CD4-positive, alpha-beta T cell treated with Interleukin-12 subunit alpha and Interleukin-12 subunit beta, for 1 hour (primary cell): ENCODE data around the gene HLA-A.

Experiments used
- DNase-seq: peaks from one replicate; pipeline ENCODE4 v3.0.0-alpha.2; 2020

Gene HLA-A

DNA sequence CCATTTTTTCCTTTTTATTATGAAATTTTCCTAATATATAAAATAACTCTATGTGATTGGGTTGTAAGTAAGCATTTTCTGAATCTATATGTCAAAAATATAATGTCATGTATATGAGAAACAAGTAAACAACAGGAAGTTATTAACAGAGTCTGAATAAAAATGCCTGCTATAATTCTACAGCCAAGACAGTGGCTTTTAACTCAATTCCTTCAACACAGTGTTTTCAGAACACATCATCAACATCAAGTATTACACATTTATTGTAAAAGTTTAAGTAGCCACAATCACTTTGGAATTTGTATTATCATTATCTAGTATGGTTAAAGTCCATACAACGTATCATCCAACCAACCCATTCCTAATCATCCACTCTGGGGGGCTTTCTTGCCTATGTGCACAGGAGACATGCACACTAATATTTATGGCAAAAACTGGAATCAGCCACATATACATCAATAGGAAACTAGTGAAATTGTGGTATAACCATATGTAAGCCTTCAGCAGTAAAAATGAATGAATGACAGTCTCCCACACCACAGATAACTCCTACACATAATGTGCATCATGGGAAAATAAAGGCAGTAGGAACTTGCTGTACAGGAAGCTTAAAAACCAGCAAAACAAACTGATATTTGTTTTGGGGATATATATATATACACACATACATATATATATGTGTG, 6.9 kb upstream of the HLA-A start:
- DNase-seq, result no peak

DNA sequence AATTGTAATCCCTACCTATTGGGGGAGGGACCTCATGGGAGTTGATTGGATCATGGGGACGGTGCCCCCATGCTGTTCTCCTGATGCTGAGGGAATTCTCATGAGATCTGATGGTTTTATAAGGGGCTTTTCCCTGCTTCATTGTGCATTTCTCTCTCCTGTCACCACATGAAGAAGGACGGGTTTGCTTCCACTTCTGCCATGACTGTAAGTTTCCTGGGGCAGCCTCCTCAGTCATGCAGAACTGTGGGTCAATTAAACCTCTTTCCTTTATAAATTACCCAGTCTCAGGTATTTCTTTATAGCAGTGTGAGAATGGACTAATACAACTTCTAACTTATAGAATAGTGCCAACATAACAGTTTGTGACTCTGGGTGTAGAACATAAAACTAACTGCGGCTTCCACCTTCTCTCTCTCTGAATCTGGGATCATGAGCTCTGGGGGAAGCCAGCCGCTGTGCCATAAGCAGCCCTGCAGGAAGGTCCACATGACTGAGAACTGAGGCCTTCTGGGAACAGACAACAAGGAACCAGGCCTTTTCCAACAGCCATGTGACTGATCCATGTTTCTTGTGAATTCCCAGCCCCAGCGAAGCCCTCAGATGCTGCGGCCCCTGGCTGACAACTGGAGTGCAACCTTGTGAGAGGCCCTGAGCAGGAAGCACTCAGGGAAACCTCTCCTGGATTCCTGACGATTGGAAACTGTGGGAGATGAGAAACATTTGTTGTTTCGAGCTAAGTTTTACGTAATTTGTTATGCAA, 3.4 kb upstream of the HLA-A start:
- DNase-seq, result no peak

DNA sequence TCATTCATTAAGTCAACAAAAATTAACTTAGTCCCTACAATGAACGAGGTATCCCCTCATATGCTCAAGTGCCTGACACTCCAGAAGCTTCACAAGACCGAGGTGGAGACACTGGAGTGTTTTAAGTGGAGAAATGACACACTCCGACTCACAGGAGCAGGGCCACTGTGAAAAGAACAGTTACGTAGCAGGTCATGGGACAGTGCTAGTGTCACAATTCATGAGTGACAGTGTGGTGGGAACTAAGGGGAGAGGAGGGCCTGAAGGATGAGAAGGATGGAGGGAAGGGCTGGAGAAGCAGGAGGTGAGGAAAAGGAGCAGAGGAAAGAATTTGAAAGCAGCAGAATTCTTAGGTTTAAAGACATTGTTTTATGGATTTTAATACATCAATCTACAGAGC, 1.3 kb upstream of the HLA-A start:
- DNase-seq, result no peak

DNA sequence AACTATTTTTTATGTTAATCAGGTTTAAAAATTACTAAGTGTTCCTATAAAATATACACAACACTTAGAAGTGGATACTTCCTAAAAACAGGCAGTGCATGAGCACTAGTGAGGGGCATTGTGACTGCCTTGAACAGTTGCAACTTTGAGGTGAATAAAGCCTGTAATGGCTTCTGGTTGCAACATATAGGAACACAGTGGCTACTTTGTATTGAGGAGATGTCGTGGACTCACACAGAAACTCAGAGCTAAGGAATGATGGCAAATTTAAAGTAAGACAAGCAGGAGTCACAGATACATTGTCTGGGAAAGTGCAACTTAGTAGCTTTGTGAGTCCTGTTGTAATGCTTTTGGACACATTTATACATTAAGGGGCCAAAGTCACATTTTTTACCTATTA, 861 bp upstream of the HLA-A start:
- no peak for DNase-seq

DNA sequence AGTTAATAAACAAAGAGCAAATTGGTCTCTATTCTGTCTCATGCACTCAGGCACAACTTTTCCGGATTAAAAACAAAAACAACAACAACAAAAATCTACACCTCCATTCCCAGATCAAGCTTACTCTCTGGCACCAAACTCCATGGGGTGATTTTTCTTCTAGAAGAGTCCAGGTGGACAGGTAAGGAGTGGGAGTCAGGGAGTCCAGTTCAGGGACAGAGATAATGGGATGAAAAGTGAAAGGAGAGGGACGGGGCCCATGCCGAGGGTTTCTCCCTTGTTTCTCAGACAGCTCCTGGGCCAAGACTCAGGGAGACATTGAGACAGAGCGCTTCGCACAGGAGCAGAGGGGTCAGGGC, 437 bp upstream of the HLA-A start:
- peak; percentile 23 for DNase-seq

DNA sequence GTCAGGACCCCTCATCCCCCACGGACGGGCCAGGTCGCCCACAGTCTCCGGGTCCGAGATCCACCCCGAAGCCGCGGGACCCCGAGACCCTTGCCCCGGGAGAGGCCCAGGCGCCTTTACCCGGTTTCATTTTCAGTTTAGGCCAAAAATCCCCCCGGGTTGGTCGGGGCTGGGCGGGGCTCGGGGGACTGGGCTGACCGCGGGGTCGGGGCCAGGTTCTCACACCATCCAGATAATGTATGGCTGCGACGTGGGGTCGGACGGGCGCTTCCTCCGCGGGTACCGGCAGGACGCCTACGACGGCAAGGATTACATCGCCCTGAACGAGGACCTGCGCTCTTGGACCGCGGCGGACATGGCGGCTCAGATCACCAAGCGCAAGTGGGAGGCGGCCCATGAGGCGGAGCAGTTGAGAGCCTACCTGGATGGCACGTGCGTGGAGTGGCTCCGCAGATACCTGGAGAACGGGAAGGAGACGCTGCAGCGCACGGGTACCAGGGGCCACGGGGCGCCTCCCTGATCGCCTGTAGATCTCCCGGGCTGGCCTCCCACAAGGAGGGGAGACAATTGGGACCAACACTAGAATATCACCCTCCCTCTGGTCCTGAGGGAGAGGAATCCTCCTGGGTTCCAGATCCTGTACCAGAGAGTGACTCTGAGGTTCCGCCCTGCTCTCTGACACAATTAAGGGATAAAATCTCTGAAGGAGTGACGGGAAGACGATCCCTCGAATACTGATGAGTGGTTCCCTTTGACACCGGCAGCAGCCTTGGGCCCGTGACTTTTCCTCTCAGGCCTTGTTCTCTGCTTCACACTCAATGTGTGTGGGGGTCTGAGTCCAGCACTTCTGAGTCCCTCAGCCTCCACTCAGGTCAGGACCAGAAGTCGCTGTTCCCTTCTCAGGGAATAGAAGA, 978 bp downstream of the HLA-A start:
- DNase-seq, result peak; percentile 51

DNA sequence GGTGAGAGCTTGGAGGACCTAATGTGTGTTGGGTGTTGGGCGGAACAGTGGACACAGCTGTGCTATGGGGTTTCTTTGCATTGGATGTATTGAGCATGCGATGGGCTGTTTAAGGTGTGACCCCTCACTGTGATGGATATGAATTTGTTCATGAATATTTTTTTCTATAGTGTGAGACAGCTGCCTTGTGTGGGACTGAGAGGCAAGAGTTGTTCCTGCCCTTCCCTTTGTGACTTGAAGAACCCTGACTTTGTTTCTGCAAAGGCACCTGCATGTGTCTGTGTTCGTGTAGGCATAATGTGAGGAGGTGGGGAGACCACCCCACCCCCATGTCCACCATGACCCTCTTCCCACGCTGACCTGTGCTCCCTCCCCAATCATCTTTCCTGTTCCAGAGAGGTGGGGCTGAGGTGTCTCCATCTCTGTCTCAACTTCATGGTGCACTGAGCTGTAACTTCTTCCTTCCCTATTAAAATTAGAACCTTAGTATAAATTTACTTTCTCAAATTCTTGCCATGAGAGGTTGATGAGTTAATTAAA, 3.0 kb downstream of the HLA-A start:
- peak; percentile 39 for DNase-seq

DNA sequence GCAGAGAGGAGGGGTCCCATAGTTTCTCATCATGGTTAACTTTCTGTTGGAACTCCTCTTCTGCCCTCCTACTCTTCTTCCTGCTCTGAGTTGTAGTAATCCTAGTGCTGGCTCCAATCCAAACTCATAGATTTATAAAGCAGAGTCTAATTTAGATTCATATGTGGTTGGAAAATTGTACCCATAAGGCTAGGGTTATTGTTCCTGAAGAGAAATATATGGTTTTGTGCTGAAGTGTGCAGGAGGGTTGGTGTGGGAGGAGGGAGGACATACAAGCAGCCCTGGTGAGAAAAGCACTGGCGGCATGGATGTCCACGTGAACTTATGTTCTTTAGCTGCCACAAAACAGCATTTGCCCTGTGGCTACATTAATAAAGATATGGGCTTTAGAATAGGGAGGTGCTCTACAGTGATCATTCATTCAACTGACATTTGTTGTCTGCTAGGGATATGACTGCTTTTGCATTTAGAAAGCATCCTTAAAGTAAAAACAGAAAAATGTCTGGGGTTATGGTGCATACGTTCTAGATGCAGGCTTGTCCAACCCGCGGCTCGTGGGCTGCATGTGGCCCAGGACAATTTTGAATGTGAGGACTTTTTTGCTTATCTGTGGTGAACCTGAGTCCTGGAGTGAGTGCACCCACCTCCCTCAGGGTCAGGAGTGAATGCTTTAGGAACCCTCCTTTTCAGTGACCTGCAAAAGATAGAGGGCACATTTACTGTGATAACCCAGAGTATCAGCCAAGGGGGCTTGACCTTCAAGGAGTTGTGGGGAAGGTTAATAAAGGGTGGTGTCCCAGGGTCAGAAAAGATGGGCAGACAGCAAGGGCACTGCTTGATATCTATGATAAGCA, 4.1 kb downstream of the HLA-A start:
- peak; percentile 60 for DNase-seq

DNA sequence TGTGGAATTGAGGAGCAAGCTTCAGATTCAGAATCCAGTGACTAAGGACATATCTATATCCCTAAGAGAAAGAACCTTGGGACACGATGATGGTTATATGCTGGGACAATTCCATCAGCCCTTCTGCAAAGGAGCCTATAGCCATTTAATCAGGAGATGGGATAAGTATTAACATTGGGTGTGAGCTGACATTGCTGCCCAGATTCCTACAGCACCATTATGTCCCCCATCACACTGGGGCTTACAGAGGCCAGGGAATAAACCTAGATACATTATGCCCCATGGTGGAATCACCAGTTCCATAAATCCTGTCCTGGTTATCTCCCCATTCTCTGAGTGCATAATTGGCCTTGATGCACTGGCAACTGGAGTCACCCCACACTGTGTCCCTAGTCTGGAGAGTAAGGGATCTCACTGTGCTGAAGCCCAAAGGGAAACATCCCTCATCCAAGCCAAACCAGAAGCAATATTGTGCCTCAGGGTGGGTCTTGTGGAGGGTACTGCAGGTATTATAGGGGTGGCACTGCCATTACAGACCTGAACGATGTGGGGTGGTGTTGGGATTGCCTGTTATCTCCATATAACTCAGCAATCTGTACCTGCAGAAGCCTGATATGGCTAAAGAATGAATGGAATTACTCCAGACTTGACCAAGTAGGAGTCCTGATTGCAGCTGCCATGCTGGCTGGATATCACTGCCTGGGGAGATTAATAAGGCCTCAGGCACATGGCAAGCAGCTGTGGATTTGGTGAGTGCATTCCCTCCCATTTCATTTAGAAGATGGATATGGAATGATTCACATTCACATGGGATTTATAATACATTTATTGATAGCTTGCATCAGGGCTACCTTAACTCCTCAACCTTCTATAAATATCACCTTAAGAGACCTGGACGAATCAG, 5.0 kb downstream of the HLA-A start:
- peak; percentile 57 for DNase-seq

DNA sequence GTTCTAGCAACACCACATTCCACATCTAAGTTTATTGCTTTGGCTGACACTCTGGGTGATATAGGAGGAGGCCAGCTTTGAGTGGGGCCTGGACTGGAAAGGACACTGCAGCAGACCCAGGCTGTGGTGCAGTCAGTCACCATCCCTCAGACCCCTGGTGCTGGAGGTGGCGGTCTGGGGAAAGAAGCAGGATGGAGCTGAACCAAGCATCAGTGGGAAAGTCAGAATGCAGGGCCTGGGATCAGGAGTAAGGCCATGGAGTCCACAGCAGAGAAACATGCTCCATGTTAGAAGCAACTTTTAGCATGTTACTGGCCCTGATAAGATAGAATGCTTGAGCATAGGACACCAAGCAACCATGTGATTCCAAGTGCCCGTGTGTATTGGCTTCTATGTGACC, 5.9 kb downstream of the HLA-A start:
- peak; percentile 47 for DNase-seq

DNA sequence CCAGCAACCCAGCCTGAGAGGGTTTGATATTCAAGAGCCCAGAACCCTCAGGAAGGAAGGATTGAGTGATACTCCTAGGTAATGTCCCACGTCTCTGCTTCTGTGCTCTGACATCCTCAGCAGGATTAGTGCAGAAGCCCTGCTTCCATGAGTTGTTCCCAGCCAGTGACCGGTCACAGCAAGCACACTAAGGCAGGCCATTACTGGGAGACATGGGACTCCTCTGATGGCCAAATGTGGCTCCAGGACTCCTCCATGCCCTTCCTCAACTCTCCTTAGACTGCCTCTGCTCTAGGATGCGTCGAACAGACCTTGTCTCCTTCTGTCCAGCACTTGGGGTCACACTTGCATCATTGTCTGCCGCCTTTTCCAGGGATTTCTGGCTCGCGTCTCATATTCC, 7.6 kb downstream of the HLA-A start:
- no peak for DNase-seq

DNA sequence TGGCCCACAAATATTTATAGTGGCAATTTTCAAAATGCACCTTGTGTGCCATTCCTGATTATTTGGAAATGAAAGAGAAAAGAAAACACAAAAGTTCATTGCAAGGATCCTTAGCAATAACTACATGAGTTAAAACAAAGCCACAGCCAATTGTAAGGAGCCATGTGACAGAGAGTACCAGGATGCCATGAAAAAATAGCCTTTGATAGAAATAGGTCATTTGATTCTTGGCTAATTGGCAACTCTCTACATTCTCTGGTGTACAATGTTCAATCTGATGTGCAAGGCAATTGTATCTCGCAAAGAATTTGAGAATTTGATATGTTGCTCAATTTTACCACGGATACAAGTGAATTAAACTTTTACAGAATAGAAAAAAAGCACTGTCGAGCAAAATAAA, 9.6 kb downstream of the HLA-A start:
- DNase-seq, result no peak

DNA sequence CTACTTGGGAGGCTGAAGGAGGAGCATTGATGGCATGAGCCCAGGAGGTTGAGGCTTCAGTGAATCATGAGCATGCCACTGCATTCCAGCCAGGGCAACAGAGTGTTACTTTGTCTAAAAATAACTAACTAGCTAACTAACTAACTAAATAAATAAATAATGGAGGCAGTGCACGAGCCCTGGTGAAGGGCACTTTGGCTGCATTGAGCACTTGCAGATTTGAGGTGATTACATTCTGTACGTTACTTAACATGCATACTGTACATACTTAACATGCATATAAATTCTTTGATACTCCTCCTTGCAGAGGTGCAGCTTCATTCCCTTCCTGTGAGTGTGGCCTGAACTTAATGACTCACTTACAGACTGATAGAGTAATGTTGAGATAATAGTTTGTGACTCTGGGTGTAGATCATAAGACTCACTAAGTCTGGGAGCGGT, 10.7 kb downstream of the HLA-A start:
- no peak for DNase-seq

DNA sequence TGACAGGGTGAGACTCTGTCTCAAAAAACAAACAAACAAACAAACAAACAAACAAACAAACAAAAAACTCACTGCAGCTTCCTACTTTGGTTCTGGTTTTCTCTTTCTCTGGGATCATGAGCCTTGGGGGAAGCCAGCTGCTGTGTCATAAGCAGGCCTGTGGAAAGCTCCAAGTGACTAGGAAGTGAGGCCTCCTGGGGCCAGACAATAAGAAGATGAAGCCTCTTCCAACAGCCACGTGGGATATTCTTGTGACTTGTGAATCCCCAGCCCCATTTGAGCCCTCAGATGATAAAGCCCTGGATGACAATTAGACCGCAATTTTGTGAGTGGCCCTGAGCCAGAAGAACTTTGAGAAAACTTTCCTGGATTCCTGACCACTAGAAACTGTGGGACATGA, 11.4 kb downstream of the HLA-A start:
- no peak for DNase-seq

DNA sequence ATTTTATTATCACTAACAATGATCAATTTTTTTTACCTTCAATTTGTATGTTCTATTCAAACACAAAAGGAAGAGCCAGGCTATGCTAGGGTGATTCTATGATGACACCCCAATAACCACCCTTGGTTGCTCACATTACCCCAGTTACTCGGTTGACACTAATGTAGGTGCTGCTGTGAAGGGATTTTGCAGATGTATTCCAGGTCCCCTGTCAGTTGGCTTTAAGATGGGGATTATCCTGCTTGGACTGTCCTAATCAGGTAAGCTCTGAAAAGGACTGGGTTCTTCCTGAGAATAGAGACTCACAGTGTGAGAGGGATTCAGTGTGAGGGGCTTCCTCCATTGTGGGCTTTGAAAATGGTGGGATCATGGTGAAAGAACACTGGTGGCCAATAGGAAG, 11.9 kb downstream of the HLA-A start:
- no peak for DNase-seq

DNA sequence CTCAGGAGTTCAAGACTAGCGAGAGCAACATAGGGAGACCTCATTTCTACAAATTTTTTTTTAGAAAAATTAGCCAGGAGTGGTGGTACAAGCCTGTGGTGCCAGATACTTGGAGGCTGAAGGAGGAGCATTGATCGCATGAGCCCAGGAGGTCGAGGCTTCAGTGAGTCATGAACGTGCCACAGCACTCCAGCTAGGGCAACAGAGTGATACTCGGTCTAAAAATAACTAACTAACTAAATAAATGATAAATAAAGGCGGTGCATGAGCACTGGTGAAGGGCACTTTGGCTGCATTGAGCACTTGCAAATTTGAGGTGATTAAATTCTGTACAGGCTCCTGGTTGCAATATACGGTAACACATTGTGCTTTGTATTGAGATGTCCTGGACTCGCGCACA, 13.5 kb downstream of the HLA-A start:
- no peak for DNase-seq

DNA sequence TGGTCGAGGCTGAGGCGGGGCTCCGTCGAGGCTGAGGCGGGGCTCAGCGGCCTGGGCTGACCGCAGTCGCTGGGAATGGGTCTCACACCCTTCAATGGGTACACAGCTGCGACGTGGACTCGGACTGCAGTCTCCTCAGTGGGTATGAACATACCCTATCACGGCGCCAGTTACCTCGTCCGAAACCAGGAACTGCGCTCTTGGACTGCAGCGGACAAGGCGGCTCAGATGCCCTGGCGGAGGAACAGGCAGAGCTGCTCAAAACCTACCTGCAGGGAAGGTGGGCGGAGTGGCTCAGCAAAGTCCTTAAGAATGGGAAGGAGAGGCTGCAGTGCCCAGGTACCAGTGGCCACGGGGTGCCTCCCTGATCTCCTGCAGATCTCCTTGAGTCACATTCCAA, 14.2 kb downstream of the HLA-A start:
- DNase-seq, result no peak

DNA sequence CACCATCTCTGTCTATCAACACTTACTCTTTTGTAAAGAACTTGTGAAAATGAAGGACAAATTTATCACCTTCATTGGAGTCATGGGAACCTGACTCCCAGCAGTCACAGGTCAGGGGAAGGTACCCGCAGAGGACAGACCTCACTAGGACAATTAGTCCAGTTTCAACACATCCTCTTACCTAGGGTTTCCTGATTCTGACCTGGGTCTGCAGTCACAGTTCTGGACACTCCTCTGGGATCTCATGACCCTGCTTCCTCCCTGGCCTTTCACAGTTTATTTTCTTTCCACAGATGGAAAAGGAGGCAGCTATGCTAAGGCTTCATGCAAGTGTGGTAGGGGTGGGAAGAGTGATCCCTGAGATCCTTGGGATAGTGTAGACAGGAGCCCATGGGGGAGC, 15.7 kb downstream of the HLA-A start:
- no peak for DNase-seq

DNA sequence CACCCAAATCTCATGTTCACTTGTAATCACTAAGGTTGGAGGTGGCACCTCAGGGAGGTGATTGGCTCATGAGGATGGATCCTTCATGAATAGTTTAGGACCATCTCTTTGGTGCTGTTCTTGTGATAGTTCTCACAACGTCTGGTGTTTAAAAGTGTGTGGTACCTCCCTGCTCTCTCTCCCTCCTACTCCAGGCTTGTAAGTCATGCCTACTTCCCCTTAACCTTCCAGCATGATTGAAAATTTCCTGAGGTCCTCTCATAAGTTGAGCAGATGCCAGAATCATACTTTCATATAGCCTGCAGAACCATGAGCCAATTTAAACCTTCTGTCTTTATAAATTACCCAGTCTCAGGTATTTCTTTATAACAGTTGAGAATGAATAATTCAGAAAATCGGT, 16.6 kb downstream of the HLA-A start:
- DNase-seq, result no peak

DNA sequence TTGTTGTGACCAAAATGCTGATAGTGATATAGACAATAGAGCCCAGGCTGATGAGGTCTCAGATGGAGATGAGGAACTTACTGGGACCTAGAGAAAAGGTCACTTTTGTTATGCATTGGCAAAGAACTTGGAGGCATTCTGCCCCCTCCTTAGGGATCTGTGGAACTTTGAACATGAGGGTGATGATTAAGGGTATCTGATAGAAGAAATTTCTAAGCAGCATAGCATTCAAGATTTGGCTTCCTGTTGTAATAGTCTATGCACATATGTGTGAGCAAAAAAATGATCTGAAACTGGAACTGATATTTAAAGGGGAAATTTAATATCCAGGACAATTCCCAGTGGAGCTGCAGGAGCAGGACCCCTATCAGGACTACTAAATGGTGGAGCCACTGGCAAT, 17.1 kb downstream of the HLA-A start:
- DNase-seq, result no peak

DNA sequence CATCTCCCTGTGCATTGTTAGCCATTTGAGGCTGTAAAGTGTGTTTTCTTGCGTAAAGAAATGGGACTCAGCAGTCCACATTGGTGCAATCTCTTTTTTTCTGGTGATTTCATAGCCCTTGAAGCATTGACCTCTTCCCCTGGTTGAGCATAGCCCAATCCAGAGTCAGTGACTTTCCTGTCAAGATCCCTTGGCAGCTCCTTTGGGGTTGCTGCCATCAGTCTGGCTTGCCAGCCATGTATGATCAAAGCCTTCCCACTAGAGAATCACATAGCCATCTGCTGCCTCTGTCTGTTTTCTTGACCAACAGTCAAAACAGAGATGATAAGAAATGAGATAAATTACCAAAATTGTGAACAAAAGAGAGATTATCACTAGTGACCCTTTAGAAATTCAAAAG, 19.6 kb downstream of the HLA-A start:
- no peak for DNase-seq
